ENCODE data around the gene ABCC8. TPM values are rescaled to one million over a fixed set of nuclear protein-coding genes. Genes with fewer than 3 reads are reported as not detected.

Gene ABCC8
- total and polyA plus RNA-seq, 2 donors (not counting 3 experiments of a cell fraction or from before 2014, with no cell fraction given): not detected

GRCh38 chr11:17522655-17523054, 46.0 kb upstream of the ABCC8 start:
- H3K27ac ChIP-seq (ENCODE audit: insufficient read depth, low read depth, low read length): no peak overlapping the region
- no peaks in the 10 kb centered on the region for H3K4me1 ChIP-seq (ENCODE audit: control insufficient read depth, extremely low read depth, insufficient read depth, low read length)
- no peak for TF ChIP-seq MYC (IDR thresholded peaks at IDR 0.05; ENCODE audit: low read depth, low read length)
- TF ChIP-seq GATA2 (IDR thresholded peaks at IDR 0.05; ENCODE audit: insufficient read depth, insufficient read length, low read depth, low read length): no peak
- TF ChIP-seq EZH2 (IDR thresholded peaks at IDR 0.05; ENCODE audit: borderline replicate concordance, low read depth, low read length, severe bottlenecking): no peak
- no peak for TF ChIP-seq FOS (IDR thresholded peaks at IDR 0.05; ENCODE audit: borderline replicate concordance, insufficient read depth, low read length)
- no peak for TF ChIP-seq POLR2A (IDR thresholded peaks at IDR 0.05; ENCODE audit: low read depth, low read length)
- no peak for TF ChIP-seq POLR2AphosphoS5 (IDR thresholded peaks at IDR 0.05; ENCODE audit: insufficient read depth, low read depth, low read length)
- no peak for TF ChIP-seq JUN (IDR thresholded peaks at IDR 0.05; ENCODE audit: borderline replicate concordance, insufficient read depth, insufficient read length, low read depth)
- no peak for TF ChIP-seq MAX (IDR thresholded peaks at IDR 0.05; ENCODE audit: insufficient read depth, insufficient read length)
- TF ChIP-seq CTCF (IDR thresholded peaks at IDR 0.05; ENCODE audit: extremely low read depth in 1 of 2, insufficient read depth in 1 of 2, low read depth in 1 of 2, low read length in 2 of 2): no peak
- no peak overlapping the region for H2AFZ ChIP-seq (ENCODE audit: low read depth, low read length)
- H3K4me3 ChIP-seq (replicated peaks in 1 of 3; ENCODE audit: insufficient read depth in 1 of 3, low read depth in 1 of 3, low read length in 3 of 3): no peak overlapping the region
- H3K27me3 ChIP-seq (ENCODE audit: control insufficient read depth in 2 of 2, insufficient read depth in 2 of 2, low read length in 2 of 2): peaks cover 0 to 3% of the 10 kb centered on the region in 2 experiments
- ChIA-PET CTCF (interaction anchor here (1.3 kb wide), 1 partner anchor 138 kb away, joined by 5 read pairs; no protein-coding TSS in a partner anchor), POLR2A (no interaction called here)
- intact Hi-C loops (cut with micrococcal nuclease): no loop called here
- no peaks in the 10 kb centered on the region for H3K79me2 ChIP-seq (ENCODE audit: control insufficient read depth, insufficient read depth, low read length)
- H3K9ac ChIP-seq (replicated peaks; ENCODE audit: extremely low read depth, insufficient read depth, low read length): no peak overlapping the region
- no peak for FAIRE-seq
- no peaks in the 10 kb centered on the region for H3K36me3 ChIP-seq (ENCODE audit: control insufficient read depth in 2 of 2, extremely low read depth in 1 of 2, insufficient read depth in 2 of 2, low read length in 2 of 2)
- H3K9me3 ChIP-seq (replicated peaks; ENCODE audit: control insufficient read depth, insufficient read depth, low read length): no peaks in the 10 kb centered on the region
- no peak overlapping the region for H3K4me2 ChIP-seq (ENCODE audit: insufficient read depth, low read length)
- dilution Hi-C loops (cut with MboI; ENCODE audit: extremely low pct_ligation_motif_present, low sequenced_read_pairs): no loop called here
- no peaks in the 10 kb centered on the region for H4K20me1 ChIP-seq (replicated peaks; ENCODE audit: control insufficient read depth, extremely low read depth, insufficient read depth, low read length)
- no TSS peak for BruUV-seq (replicated peaks)
- DNase-seq (ENCODE audit: low read depth, low spot score): no peak
- H3K9me1 ChIP-seq (replicated peaks; ENCODE audit: control insufficient read depth, extremely low read depth, insufficient read depth, low read length): no peaks in the 10 kb centered on the region

All from endothelial cell of umbilical vein (primary cell).